ENCODE results near the gene ALPP.
"Not testable (repeated sequence)": the region's sequence is repeated elsewhere in the genome, so short reads cannot be mapped to it uniquely, and the experiment has no call there.

ALPP gene

DNA sequence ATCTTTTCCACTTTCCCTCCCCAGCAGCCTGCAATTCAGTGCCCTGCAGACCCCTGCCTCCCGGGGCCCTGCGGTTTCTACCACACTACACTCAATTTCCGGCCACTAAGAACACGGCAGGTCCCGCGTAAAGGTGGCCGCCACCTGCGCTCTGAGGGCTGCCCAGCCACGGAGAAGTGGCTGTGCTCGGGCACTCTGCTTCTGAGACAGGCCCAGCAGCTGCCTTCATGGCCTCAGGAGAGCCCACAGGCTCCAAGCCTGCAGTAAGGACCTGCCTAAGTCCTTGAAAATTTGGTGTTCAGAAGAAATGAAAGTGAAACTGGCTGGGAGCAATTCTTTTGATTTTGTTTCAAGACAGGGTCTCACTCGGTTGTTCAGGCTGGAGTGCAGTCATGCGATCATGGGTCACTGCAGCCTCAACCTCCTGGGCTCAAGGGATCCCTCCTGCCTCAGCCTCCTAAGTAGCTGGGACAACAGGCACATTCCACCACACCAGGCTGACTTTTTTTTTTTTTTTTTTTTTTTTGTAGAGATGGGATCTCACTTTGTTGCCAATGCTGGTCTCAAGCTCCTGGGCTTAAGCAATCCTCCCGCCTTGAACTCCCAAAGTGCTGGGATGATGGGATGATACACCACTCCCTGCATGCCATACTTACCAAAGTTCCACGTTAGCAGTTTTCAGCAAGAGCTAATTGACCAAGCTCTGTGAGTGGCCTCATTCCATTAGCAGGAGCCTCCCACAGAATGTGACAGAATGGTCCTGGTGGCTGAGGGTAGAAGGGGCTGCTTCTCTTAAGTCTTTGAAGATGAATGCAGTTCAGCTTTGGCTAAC, 14.6 kb upstream of the ALPP start:
- DNase-seq (ENCODE audit: low read depth) = no peak

DNA sequence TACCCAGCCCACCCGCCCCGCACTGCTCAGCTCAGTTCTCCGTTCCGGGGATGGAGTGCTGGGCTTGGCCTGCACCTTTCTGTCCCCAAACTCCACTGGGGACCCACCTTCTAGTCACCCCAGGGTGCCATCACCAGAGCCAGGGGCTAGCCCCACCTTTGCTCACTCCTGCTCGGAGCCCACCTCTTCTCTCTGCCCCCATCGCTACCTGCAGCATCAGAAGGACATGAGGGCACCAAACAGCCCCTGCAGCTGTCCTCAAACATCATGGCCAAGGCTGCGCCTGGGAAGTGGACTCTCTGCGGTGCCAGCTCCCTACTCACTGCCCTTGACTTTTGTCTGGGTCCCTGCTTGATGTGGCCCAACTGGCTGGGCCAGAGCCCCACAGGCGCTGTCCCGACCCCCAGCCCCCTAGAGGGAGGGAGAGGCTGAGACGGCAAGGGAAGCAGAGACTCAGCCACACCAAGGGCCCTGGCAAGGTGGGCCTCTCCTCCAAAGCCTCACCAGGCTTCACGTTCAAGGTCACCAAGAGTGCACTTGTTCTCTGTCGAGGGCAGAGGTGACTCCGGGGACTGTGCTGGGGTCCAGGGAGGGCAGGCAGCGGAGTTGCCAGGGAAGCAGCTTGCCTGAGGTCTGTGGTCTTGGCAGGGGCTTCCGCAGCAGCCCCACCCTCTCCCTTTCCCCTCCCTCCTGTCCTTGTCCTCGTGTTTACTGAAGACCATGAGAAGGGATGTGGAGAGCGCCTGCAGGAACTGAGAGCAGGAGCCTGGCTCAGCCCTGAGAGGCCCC, 13.6 kb upstream of the ALPP start:
- DNase-seq (ENCODE audit: low read depth) = not testable (repeated sequence)

DNA sequence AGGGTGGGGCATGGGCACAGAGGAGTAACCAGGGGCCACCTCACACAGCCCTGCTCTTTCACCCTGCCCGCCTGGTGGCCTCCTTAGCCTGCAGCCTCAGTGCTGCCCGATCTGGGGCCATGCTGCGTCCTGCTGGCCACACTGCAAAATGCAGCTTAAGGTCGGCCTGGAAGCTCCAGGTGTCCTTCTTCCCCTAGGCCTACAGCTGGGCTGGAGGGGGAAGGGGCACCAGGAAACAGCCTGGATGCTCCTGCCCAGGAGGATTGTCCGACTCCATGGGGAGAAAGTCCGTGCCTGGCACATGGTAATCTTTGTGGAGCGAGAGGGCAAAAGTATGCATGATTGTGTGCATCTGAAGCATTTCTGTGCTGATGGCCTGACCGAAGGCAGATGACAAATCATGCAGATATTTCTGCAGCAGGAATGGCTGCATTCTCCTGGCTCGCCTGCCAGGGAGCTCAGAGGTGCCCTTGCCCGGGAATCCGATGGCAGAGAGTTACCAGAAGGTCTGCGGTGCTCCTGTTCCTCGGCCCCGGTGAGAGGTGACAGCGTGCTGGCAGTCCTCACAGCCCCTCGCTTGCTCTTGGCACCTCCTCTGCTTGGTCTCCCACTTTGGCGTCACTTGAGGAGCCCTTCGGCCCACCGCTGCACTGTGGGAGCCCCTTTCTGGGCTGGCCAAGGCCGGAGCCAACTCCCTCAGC, 12.8 kb upstream of the ALPP start:
- DNase-seq (ENCODE audit: low read depth) = no peak

DNA sequence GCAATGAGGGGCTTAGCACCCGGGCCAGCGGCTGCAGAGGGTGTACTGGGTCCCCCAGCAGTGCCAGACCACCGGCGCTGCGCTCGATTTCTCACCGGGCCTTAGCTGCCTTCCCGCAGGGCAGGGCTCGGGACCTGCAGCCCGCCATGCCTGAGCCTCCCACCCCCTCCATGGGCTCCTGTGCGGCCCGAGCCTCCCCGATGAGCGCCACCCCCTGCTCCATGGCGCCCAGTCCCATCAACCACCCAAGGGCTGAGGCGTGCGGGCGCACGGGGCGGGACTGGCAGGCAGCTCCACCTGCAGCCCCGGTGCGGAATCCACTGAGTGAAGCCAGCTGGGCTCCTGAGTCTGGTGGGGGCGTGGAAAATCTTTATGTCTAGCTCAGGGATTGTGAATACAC, 12.1 kb upstream of the ALPP start:
- not testable (repeated sequence) for DNase-seq (ENCODE audit: low read depth)

DNA sequence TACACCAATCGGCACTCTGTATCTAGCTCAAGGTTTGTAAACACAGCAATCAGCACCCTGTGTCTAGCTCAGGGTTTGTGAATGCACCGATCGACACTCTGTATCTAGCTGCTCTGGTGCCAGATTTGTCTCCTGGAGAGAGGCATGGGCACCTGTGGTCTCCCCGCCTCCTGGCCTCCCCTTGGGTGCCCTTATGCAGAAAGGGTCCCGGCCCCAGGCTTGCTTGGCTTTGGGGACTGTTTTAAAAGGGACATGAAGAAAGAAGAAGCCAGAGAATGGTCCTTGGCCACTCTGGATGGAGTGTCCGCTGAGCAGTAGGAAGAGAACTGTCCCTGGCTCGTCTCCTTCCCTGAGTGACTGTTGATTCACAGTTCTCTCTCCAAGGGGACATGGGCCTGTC, 11.5 kb upstream of the ALPP start:
- DNase-seq (ENCODE audit: low read depth) = no peak

DNA sequence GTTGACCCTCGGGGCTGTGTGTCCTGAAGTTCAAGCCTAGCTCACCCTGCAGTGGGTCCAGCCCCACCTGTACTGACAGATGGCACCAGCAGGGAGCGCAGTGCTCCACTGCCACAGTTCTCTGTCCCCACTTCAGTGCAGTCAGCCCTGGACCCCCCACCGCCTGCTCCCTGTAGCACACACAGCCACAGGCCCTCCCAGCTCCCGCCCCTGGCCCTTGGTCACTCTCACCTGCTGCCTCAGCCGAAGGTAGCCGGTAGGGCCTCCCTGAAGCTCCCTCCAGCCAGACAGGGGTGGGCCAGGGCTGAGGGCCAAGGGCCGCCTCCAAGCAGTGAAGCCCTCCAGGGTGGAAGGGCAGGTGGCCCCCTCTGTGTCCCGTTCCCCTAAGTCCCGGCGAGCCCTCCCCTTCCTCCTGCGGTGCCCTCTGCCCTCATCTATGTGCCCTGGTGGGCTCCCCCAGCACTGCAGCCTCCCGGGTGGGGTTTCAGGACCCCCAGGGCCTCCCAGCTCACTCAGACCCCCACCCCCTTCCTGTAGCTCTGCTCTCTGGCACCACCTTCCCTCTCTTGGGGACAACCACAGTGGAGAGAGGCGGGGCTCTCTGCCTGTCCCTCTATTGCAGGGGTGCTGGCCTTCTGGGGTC, 10.8 kb upstream of the ALPP start:
- DNase-seq (ENCODE audit: low read depth) = no peak

DNA sequence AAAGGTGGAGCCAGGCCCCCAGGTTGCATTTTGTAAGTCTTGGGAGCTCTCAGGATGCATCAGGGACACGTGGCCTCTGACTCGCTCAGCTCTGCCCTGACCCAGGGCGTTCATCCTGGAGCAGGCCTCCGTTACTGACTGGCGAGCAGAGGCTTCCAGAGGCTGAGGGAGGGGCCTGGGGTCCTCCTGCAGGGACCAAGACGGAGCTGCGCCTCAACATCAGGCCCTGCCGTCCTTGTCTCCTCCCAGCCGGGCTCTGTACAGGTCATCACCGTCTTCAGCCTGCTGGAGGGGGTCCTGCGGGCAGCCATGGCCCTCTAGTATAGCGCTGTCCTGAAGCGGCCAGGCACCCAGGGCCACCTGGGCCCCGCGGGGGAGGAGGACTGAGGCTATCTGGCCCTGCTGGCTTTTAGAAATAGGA, 10.2 kb upstream of the ALPP start:
- DNase-seq (ENCODE audit: low read depth) = no peak

DNA sequence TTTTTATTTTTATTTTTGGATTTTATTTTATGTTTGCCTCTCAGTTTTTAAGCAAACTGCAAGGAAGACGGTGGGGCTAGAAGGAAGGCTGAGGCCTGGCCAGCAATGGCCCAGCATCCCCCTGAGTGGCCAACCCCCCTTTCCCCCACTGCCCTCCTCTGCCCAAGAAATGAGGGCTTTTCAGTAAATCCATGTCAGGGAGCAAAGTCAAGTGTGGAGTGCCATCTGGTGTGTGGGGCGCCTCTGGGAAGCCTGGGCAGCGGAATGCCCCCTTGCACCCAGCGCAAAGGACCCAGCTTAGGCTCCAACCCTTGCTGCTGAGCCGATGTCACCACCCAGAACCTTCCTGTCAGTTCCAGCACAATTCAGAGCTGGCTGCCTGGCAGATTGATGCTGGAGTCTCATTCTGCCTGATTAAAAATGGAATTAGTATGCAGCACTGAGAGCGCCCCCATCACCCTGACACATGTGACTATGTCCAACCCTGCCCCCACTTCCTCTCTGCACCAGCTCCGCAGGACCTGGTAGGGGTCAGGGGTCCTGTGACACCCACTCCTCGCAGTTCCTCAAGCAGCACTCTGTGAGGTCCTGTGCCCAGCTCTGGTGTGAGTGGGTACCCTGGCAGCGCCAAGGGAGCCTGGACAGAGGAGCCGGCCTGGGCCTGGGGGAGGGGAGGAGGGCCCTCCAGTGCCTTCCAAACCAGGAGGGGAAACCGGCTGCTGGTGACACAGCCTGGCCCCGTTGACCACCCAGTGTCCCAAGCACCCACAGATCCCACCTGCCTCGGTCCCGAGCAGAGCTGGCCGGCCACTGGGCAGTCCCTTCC, 9.2 kb upstream of the ALPP start:
- no peak for DNase-seq (ENCODE audit: low read depth)

DNA sequence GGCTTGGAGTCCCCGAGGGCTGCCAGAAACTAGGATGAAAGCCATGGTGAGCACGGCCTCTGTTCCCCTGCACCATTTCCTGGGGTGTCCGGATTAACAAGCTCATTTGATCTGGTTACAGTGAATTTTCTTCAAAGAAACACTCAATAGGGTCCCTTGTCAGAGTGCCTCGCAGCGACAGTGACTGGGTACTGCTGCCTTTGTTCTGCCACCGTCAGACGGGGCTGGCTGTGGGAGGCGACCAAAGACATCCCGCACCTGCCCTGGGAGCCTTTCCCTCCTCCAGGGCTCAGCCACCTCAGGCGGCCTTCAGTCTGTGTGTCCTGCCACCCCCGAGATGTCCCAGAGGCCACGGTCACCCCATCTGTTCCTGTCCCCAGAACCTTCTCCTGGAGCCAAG, 8.5 kb upstream of the ALPP start:
- DNase-seq (ENCODE audit: low read depth) = not testable (repeated sequence)

DNA sequence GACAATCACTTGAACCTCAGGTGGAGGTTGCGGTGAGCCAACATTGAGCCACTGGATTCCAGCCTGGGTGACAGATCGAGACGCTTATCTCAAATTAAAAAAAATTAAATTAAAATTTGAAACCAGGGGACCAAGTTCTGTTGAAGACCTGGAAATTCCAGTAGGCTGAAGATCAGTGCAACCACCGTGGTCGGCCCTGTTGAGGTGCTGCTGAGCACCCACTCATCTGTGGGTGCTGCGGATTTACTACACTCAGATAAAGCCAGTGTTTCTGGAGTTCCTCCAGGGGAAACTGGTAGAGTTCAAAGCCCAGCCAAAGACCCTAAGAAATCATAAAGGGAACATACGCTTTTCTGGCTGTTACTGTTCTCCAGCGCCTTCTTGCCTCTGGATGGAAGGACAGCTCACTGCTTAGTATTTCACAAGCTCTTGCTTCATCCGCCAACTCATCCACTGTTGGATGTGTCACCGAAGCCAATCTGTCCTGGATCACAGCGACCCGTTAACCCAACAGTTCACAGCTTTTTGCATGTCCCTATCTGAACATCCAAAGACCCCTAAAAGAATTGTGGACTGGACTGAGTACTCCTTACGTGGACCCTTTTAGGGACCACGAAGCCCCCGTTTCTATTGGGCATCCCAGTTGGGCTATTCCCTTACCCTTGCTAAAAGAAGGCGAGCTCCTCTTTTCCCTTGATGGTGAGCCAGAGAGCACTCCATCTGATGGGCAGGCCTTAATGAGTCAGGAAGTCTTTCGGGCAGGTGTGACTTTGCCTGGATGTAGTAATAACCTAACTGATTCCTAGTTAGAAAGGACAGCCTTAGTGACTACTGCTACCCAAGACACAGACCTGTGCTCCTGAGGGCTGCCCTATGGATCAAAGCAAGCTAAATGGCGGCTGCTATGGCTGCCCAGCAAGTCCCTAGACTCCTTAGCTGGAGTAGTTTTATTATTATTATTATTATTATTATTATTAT, 6.0 kb upstream of the ALPP start:
- DNase-seq (ENCODE audit: low read depth) = no peak

DNA sequence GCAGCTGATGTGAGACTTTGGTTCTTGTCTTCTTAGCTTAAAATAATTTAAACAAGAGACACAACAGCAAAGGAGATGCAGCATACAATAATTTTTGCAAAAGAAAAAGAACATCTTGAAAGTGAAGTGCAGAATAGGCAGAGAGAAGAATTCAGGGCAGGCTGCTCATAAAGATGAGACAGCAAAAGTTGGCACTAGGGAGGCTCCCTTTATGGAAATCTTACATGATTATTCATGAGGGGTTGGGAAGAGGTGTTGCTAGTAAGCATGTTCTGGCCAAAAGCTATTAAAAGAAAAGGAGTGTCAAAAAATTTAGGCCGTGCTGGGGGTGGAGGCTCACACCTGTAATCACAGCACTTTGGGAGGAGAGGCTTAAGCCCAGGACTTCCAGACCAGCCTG, 4.2 kb upstream of the ALPP start:
- no peak for DNase-seq (ENCODE audit: low read depth)

DNA sequence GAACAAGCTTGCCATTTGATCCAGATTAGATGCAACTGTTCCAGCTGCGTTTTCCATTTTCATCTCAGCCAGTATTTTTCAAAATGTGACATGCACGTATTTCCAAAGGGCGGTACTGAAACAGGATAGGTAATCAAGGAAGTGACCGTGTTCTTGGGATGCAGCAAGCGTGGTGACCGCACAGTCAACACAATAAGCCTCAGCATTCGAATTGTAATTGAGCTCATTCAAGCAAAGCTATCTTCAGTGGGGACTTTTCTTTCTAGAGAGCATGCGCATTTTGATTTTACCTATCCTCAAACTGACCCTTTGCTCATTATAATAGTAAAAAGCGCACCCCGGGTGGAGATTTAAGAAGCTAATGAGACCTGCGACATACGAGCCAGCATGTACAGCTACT, 3.4 kb upstream of the ALPP start:
- DNase-seq (ENCODE audit: low read depth) = no peak

DNA sequence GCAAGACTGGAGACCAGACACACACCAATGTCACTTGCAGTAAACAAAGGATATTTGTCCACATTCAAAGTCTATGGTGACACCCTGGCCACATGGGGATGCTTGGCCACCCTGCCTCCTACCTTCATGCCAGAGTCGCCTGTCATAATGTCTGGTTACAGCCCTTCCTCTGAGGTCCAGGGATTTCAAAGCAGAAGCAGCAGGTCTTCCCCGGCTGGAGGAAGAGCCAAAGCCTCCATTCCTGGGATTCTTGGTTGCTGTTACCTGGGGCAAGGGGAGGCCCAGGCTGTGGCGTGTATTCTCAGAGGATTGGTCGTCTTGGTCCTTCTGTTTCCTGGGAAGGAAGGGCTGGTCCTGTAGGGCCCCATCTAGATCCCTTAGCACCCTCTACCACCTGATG, 2.3 kb upstream of the ALPP start:
- no peak for DNase-seq (ENCODE audit: low read depth)

DNA sequence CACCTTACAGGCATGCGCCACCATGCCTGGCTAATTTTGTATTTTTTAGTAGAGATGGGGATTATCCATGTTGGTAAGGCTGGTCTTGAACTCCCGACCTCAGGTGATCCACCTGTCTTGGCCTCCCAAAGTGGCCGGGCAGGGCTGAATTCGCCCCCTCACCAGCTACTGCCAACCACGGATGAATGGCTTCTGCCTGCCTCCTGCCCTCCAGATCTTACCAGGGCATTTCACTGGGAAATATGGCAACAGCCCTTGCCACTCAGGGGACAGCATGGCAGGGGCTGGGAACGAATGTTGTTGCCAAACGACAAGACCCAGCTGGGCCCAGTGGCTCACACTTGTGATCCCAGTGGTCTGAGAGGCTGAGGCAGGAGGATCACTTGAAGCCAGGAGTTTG, 1.8 kb upstream of the ALPP start:
- DNase-seq (ENCODE audit: low read depth) = no peak

DNA sequence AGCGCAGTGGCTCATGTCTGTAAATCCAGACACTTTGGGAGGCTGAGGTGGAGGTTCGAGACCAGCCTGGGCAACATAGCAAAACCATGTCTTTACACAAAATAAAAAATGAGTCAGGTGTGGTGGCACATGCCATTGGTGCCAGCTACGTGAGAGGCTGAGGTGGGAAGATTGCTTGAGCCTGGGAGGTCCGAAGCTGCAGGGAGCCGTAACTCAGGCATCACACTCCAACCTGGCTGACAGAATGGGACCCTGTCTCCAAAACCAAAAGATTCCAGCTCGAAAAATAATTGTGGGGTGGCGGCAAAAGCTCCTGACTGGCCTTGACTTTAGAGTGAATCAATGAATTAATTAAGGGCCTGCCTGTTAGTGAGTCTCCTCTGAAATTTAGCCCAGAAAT, 1.2 kb upstream of the ALPP start:
- no peak for DNase-seq (ENCODE audit: low read depth)

DNA sequence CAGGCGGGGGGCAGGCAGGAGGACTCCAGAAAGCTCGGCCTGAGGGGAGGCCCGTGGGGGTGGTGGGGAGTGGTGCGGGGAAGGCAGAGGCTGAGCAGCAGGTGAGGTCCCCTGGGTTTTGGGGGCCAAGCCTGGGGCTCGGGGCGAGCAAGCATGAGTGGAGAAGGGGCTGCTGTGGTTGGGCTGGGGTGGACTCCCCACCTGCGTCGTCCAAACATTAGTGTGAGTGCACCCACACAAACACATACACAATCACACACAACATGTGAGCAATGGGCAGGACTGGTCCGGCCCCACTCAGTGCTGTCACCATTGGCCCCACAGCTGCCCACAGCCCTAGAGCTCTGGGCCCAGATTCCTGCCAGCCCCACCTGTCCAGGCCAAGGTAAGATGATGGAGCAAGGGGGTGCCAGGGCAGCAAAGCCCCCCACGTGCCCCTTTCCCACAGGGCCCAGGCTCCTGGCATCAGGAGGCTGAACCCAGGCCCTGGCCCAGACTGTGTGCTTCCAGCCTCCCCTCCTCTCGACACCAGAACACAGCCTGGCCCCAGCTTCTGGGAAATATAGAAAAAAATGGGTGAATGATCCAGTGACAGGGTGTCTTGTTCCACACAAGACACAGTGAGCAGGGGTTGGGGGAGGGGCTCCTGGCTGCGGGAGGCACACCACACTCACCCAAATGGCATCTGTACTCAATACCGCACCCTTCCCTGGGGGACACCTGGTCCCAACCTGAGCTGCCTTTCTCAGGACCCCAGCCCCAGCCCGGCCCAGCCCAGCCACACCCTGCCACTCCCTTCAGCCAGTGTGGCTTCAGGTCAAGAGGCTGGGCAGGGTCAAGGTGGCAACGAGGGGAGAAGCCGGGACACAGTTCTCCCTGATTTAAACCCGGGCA, 463 bp upstream of the ALPP start:
- no peak for DNase-seq (ENCODE audit: low read depth)

DNA sequence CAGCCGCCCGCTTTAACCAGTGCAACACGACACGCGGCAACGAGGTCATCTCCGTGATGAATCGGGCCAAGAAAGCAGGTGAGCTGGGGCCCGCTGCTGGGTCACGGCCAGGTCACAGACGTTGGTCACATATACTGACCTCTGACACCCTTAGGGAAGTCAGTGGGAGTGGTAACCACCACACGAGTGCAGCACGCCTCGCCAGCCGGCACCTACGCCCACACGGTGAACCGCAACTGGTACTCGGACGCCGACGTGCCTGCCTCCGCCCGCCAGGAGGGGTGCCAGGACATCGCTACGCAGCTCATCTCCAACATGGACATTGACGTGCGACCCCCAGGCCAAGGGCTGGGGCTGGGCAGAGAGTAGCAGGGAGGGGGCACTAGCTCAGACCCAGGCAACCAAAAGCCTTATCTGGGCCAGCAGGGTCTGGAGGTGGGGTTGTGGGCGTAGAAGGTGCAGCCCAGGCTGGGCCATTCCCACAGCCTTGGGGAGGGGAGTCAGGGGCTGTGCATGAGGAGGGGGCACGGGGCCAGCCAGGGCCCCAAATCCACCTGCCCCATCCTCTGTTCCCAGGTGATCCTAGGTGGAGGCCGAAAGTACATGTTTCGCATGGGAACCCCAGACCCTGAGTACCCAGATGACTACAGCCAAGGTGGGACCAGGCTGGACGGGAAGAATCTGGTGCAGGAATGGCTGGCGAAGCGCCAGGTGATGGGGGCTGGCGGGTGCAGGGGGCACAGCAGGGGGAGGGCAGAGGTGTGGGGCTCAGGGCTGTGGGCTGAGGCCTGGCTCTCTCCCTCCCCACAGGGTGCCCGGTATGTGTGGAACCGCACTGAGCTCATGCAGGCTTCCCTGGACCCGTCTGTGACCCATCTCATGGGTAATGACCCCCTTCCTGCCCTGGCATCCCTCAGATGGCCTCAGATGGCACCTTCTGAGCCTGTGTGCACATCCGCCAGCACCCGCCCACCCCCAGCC, 1.3 kb downstream of the ALPP start:
- not testable (repeated sequence) for DNase-seq (ENCODE audit: low read depth)

Data from activated T-helper 1 cell treated with Interleukin-2 at 50 U/mL for 16 hours (primary cell).